IPS DF 6.9 (cell line): ENCODE data around the gene PGAM5.

Experiments used
- DNase-seq: peaks from one replicate; pipeline ENCODE4 v3.0.0-alpha.2; 2013; ENCODE audit warnings: low read depth, low spot score
- H3K27ac ChIP-seq: one replicate; pipeline ENCODE4 v1.5.1; 2013; ENCODE audit warnings: low read length, control low read depth
- H3K27me3 ChIP-seq: 2 replicates; pipeline ENCODE4 v1.6.1; 2013; ENCODE audit warnings: mild to moderate bottlenecking, low read length; ENCODE audit not compliant: control insufficient read depth, insufficient read depth
- H3K36me3 ChIP-seq: 2 replicates; pipeline ENCODE4 v1.6.1; 2013; ENCODE audit warnings: low read length; ENCODE audit not compliant: control insufficient read depth, insufficient read depth
- H3K4me1 ChIP-seq: 2 replicates; pipeline ENCODE4 v1.6.1; 2013; ENCODE audit warnings: low read length; ENCODE audit not compliant: control insufficient read depth, insufficient read depth
- H3K4me3 ChIP-seq: 2 replicates; pipeline ENCODE4 v1.5.1; 2013; ENCODE audit warnings: mild to moderate bottlenecking, low read length
- H3K9me3 ChIP-seq: 2 replicates; pipeline ENCODE4 v1.6.1; 2013; ENCODE audit warnings: low read length, inconsistent platforms; ENCODE audit not compliant: control insufficient read depth, insufficient read depth
- WGBS: extraction: QIAGEN DNeasy Blood & Tissue Kit; methylation state at CpG from one replicate; pipeline ENCODE4 v1.1.7; 2013; ENCODE audit warnings: mixed read lengths, missing lambda C conversion rate; ENCODE audit not compliant: insufficient read length, insufficient coverage; 5-methylcytosine and 5-hydroxymethylcytosine counted together

The PGAM5 gene

GRCh38 chr12:132672116-132672515 is 38.5 kb upstream of the PGAM5 start:
- DNase-seq = no peak
- Histone ChIP-seq H3K9me3 (no peaks in the 10 kb centered on the region), H3K27me3 (no peaks in the 10 kb centered on the region), H3K4me3 (no peak overlapping the region), H3K27ac (no peak overlapping the region), H3K36me3 (peaks cover 54% of the 10 kb centered on the region), H3K4me1 (no peaks in the 10 kb centered on the region)
- no CpG with 5 or more reads among the region's 16 CpGs for WGBS

GRCh38 chr12:132672678-132673077 is 38.0 kb upstream of the PGAM5 start:
- no CpG with 5 or more reads among the region's 12 CpGs for WGBS

GRCh38 chr12:132673288-132674179 is 37.1 kb upstream of the PGAM5 start:
- H3K27me3 ChIP-seq = no peaks in the 10 kb centered on the region
- no peak overlapping the region for H3K27ac ChIP-seq
- H3K36me3 ChIP-seq = peaks cover 51% of the 10 kb centered on the region
- H3K4me3 ChIP-seq = no peak overlapping the region
- no peaks in the 10 kb centered on the region for H3K4me1 ChIP-seq
- H3K9me3 ChIP-seq = no peaks in the 10 kb centered on the region
- no peak for DNase-seq
- no CpG with 5 or more reads among the region's 27 CpGs for WGBS

More at GRCh38 chr12:132672678-132673077, 38.0 kb upstream of the PGAM5 start:
- Histone ChIP-seq H3K27ac (no peak overlapping the region), H3K27me3 (no peaks in the 10 kb centered on the region), H3K4me3 (no peak overlapping the region), H3K9me3 (no peaks in the 10 kb centered on the region), H3K4me1 (no peaks in the 10 kb centered on the region), H3K36me3 (peaks cover 55% of the 10 kb centered on the region)
- DNase-seq = no peak

DNA sequence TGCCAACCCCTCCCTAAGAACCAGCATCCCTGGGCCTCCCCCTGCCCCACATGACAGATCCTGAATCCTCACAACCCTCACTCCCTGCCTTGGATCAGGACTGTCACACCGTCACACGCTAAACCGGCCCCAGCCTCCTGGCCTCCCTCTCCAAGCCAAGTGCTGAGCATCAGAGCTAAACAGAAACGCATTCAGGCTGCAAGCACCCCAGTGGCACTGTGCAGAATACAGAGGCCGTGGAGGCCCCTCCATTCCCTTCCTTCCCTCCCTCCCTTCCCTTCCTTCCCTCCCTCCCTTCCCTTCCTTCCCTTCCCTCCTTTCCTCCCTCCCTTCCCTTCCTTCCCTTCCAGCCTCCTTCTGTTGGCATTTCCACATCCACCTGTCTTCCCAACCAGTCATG is 36.1 kb upstream of the PGAM5 start:
- Histone ChIP-seq H3K4me3 (no peak overlapping the region), H3K4me1 (no peaks in the 10 kb centered on the region), H3K27ac (no peak overlapping the region), H3K36me3 (peaks cover 51% of the 10 kb centered on the region), H3K27me3 (no peaks in the 10 kb centered on the region), H3K9me3 (no peaks in the 10 kb centered on the region)
- no CpG with 5 or more reads among the region's 5 CpGs for WGBS
- no peak for DNase-seq

- H3K4me3 ChIP-seq = no peak overlapping the region
- no CpG with 5 or more reads among the region's 14 CpGs for WGBS
- no peaks in the 10 kb centered on the region for H3K9me3 ChIP-seq
- H3K27ac ChIP-seq = no peak overlapping the region
- H3K36me3 ChIP-seq = peaks cover 50% of the 10 kb centered on the region
- DNase-seq = no peak
- H3K4me1 ChIP-seq = no peaks in the 10 kb centered on the region
- no peaks in the 10 kb centered on the region for H3K27me3 ChIP-seq
Measured at GRCh38 chr12:132675757-132676432, 34.7 kb upstream of the PGAM5 start.

- Histone ChIP-seq H3K36me3 (peaks cover 44% of the 10 kb centered on the region), H3K4me3 (no peak overlapping the region), H3K4me1 (no peaks in the 10 kb centered on the region), H3K27me3 (no peaks in the 10 kb centered on the region), H3K9me3 (no peaks in the 10 kb centered on the region), H3K27ac (no peak overlapping the region)
- no peak for DNase-seq
- WGBS = no CpG with 5 or more reads among the region's 9 CpGs
Measured at GRCh38 chr12:132677492-132677891, 33.1 kb upstream of the PGAM5 start.

- 0 out of 2 replicates have a peak, but pooled peaks cover 1% of the 10 kb centered on the region for H3K4me1 ChIP-seq
- no peak for DNase-seq
- H3K9me3 ChIP-seq = no peaks in the 10 kb centered on the region
- no CpG with 5 or more reads among the region's 5 CpGs for WGBS
- peaks cover 4% of the 10 kb centered on the region; the same call in 1 of the 2 replicates for H3K27me3 ChIP-seq
- no peak overlapping the region for H3K4me3 ChIP-seq
- H3K27ac ChIP-seq = no peak overlapping the region
- H3K36me3 ChIP-seq = no peaks in the 10 kb centered on the region
Measured at GRCh38 chr12:132685400-132685799, 25.2 kb upstream of the PGAM5 start.

DNA sequence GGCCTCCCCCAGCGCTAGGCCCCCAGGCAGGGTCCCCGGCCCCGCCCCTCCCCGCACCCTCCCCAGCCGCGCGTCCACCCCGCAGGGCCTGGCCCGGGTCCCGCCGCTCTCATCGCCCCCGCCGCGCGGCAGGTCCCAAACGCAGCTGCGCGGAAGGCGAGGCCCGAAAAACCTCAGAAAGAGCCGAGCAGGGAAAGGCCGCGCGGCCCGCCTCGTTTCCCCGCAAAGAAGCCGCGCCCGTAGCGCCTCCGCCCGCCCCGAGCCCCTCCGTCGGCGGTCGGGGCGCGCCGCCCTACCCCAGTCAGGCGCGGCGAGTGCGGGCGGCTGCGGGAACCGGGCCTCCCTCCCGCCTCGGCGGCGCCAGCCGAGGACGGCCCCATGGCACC is 23.8 kb upstream of the PGAM5 start:
- DNase-seq = no peak
- Histone ChIP-seq H3K4me3 (peak overlapping the region; percentile 96), H3K27me3 (peaks cover 4% of the 10 kb centered on the region; the same call in 1 of the 2 replicates), H3K36me3 (no peaks in the 10 kb centered on the region), H3K4me1 (0 out of 2 replicates have a peak, but pooled peaks cover 1% of the 10 kb centered on the region), H3K9me3 (no peaks in the 10 kb centered on the region), H3K27ac (no peak overlapping the region)
- WGBS = no CpG with 5 or more reads among the region's 55 CpGs

GRCh38 chr12:132687211-132688164 is 23.2 kb upstream of the PGAM5 start, which contains the start of the genes POLE and PXMP2:
Gene POLE, minus strand, starts transcription at chr12:132687342. Its CDS starts 27 bp downstream, at chr12:132687315.
Gene PXMP2, plus strand, starts transcription at chr12:132687587. Its CDS starts 84 bp downstream, at chr12:132687671.
- Histone ChIP-seq H3K9me3 (no peaks in the 10 kb centered on the region), H3K27ac (no peak within 1 kb of the TSS), H3K4me1 (0 out of 2 replicates have a peak, but pooled peaks cover 1% of the 10 kb centered on the region), H3K4me3 (peak within 1 kb of the TSS; percentile 96), H3K36me3 (no peaks in the 10 kb centered on the region), H3K27me3 (peaks cover 4% of the 10 kb centered on the region; the same call in 1 of the 2 replicates)
- WGBS = no CpG with 5 or more reads among the region's 134 CpGs
- peak; percentile 71 for DNase-seq
